ENCODE results near the gene ANXA9.

ANXA9 gene

GRCh38 chr1:150976401-150976821, 5.7 kb upstream of the ANXA9 start:
- DNase-seq, result no peak

- peak; percentile 87 for DNase-seq
Observed at GRCh38 chr1:150976879-150977694, 5.0 kb upstream of the ANXA9 start.

- DNase-seq, result peak; percentile 84
Observed at GRCh38 chr1:150979092-150980056, 2.7 kb upstream of the ANXA9 start.

GRCh38 chr1:150981177-150981804, 801 bp upstream of the ANXA9 start:
- no peak for DNase-seq

GRCh38 chr1:150985179-150985825, 3.2 kb downstream of the ANXA9 start:
- no peak for DNase-seq

- no peak for DNase-seq
Observed at GRCh38 chr1:150987924-150988323, 5.8 kb downstream of the ANXA9 start.

GRCh38 chr1:150992626-150993025, 10.5 kb downstream of the ANXA9 start:
- no peak for DNase-seq

- DNase-seq, result no peak
Observed at GRCh38 chr1:150994248-150994647, 12.2 kb downstream of the ANXA9 start.

GRCh38 chr1:150995460-150995859, 13.4 kb downstream of the ANXA9 start:
- no peak for DNase-seq

- DNase-seq, result no peak
Observed at GRCh38 chr1:150995896-150996295, 13.8 kb downstream of the ANXA9 start.

GRCh38 chr1:150997126-150997872, 15.2 kb downstream of the ANXA9 start:
- no peak for DNase-seq

GRCh38 chr1:150997949-150998348, 15.9 kb downstream of the ANXA9 start:
- DNase-seq, result no peak

- no peak for DNase-seq
Observed at GRCh38 chr1:150999051-150999674, 17.1 kb downstream of the ANXA9 start.

GRCh38 chr1:150999926-151000325, 17.8 kb downstream of the ANXA9 start:
- DNase-seq, result no peak

- no peak for DNase-seq
Observed at GRCh38 chr1:151000408-151000807, 18.3 kb downstream of the ANXA9 start.

- no peak for DNase-seq
Observed at GRCh38 chr1:151001602-151002001, 19.5 kb downstream of the ANXA9 start.

- no peak for DNase-seq
Observed at GRCh38 chr1:151002051-151002450, 20.0 kb downstream of the ANXA9 start.

GRCh38 chr1:151002611-151003010, 20.5 kb downstream of the ANXA9 start:
- DNase-seq, result no peak

GRCh38 chr1:151003180-151003579, 21.1 kb downstream of the ANXA9 start:
- no peak for DNase-seq

GRCh38 chr1:151005729-151006319, 23.7 kb downstream of the ANXA9 start:
- no peak for DNase-seq
